Naive thymus-derived CD4-positive, alpha-beta T cell (primary cell): ENCODE data around the gene TYW1B. TPM values are rescaled to one million over a fixed set of nuclear protein-coding genes. Genes with fewer than 3 reads are reported as not detected.
"Not testable (repeated sequence)": the region's sequence is repeated elsewhere in the genome, so short reads cannot be mapped to it uniquely, and the experiment has no call there.

ENCODE experiments used
- ATAC-seq: fragments of 150-1000 bp; cut with Tn5 transposase; 2 replicates; pipeline ENCODE4 v1.10.0; 2021; ENCODE audit warnings: mild to moderate bottlenecking, moderate library complexity
- CTCF ChIA-PET: fragments of 350-600 bp; sonication (Branson Sonifier 250); formaldehyde crosslinking; loops from one replicate; lab custom pipeline; 2021; ENCODE audit warnings: antibody characterized with exemption; lab: Charles Lee
- POLR2A ChIA-PET: fragments of 350-600 bp; sonication (Branson Sonifier 250); formaldehyde crosslinking; loops from one replicate; lab custom pipeline; 2021; ENCODE audit warnings: antibody characterized with exemption, inconsistent platforms; lab: Charles Lee
- DNase-seq, 9 donors: peaks; one replicate each; pipeline versions ENCODE4 v3.0.0 to v3.0.0-alpha.2; 2020 to 2022; ENCODE audit warnings: mixed read lengths in 1 of 9
- H3K27ac ChIP-seq: one replicate; pipeline ENCODE4 v1.7.0; 2013; ENCODE audit warnings: mild to moderate bottlenecking, low read depth, low read length, moderate library complexity
- H3K27me3 ChIP-seq, 2 donors: one replicate each; pipeline ENCODE4 v1.7.0; 2013; ENCODE audit warnings: low read length in 2 of 2, mild to moderate bottlenecking in 2 of 2, moderate library complexity in 2 of 2; ENCODE audit not compliant: control insufficient read depth in 2 of 2, insufficient read depth in 2 of 2
- H3K36me3 ChIP-seq, 3 experiments: 1 replicate in 2 of 3; 2 replicates in 1 of 3; pipeline ENCODE4 v1.7.0; 2013; ENCODE audit warnings: low read length in 3 of 3, mild to moderate bottlenecking in 3 of 3, moderate library complexity in 1 of 3; ENCODE audit not compliant: insufficient read depth in 3 of 3, control insufficient read depth in 2 of 3
- H3K4me1 ChIP-seq, 2 donors: one replicate each; pipeline ENCODE4 v1.7.0; 2013; ENCODE audit warnings: low read length in 2 of 2, mild to moderate bottlenecking in 2 of 2, moderate library complexity in 1 of 2; ENCODE audit not compliant: control insufficient read depth in 2 of 2, insufficient read depth in 2 of 2
- H3K4me3 ChIP-seq: 2 replicates; pipeline ENCODE4 v1.7.0; 2013; ENCODE audit warnings: mild to moderate bottlenecking, low read length
- H3K9me3 ChIP-seq, 3 experiments: 1 replicate in 2 of 3; 2 replicates in 1 of 3; pipeline ENCODE4 v1.7.0; 2013; ENCODE audit warnings: low read length in 3 of 3; ENCODE audit not compliant: control insufficient read depth in 2 of 3
- H3K27ac Mint-ChIP-seq, 9 donors: one replicate each; pipeline ENCODE4 v1.8.0; 2020 to 2022; ENCODE audit warnings: mixed read lengths in 9 of 9, mild to moderate bottlenecking in 8 of 9, moderate library complexity in 5 of 9, inconsistent platforms in 2 of 9
- H3K27me3 Mint-ChIP-seq, 5 donors: one replicate each; pipeline ENCODE4 v1.8.0; 2021 to 2022; ENCODE audit warnings: mixed read lengths in 5 of 5, mild to moderate bottlenecking in 1 of 5
- H3K36me3 Mint-ChIP-seq, 5 donors: one replicate each; pipeline ENCODE4 v1.8.0; 2020 to 2022; ENCODE audit warnings: mixed read lengths in 5 of 5, mild to moderate bottlenecking in 3 of 5, inconsistent platforms in 1 of 5
- H3K4me1 Mint-ChIP-seq, 7 donors: one replicate each; pipeline ENCODE4 v1.8.0; 2020 to 2022; ENCODE audit warnings: mixed read lengths in 7 of 7, mild to moderate bottlenecking in 3 of 7, inconsistent platforms in 1 of 7
- H3K4me3 Mint-ChIP-seq, 10 donors: one replicate each; pipeline ENCODE4 v1.8.0; 2020 to 2022; ENCODE audit warnings: mild to moderate bottlenecking in 10 of 10, mixed read lengths in 10 of 10, moderate library complexity in 6 of 10, inconsistent platforms in 2 of 10
- H3K9me3 Mint-ChIP-seq, 11 donors: one replicate each; pipeline ENCODE4 v1.8.0; 2020 to 2022; ENCODE audit warnings: mixed read lengths in 11 of 11, mild to moderate bottlenecking in 4 of 11, inconsistent platforms in 1 of 11, moderate library complexity in 1 of 11
- intact Hi-C, 2 donors: fragments of 100-400 bp; cut with micrococcal nuclease; formaldehyde crosslinking; loops; one replicate each; pipeline ENCODE4 v1.15.1; 2023
- polyA plus RNA-seq, 2 donors: library from polyadenylated mRNA; unstranded; fragments of 300-500 nt; fragmentation: Illumina TruSeq; gene quantifications; one replicate each; pipeline ENCODE4 v1.2.3, GENCODE V29; 2021
- total RNA-seq, 6 experiments: library from RNA in 5 of 6; stranded (reverse) in 5 of 6; gene quantifications; 1 replicate in 5 of 6; 2 replicates in 1 of 6; pipeline ENCODE4 v1.2.3 and lab custom pipeline; 2021 to 2026

Gene TYW1B
- total RNA-seq: 1 to 10 TPM; 4.3 to 8.2 (median 6.3) TPM
- polyA plus RNA-seq: 1 to 10 TPM; 1.2 to 2.8 TPM
- total RNA-seq (lab: John Stamatoyannopoulos, UW): 18.3 reads per million, percentile 48 among the genes with 10 or more reads in this experiment

- peaks cover 18 to 53% (median 41%) of the 10 kb centered on the region in 7 donors for H3K4me1 Mint-ChIP-seq
- H3K4me3 Mint-ChIP-seq: peak within 1 kb of the TSS; percentile 87 to 99 (median 97)
- Histone ChIP-seq H3K4me1 (peaks cover 7 to 15% of the 10 kb centered on the region in 2 donors), H3K4me3 (peak within 1 kb of the TSS; percentile 88), H3K27ac (peak within 1 kb of the TSS; percentile 77), H3K36me3 (peaks cover 0 to 22% (median 9%) of the 10 kb centered on the region in 3 experiments)
- ATAC-seq (peak; percentile 90), DNase-seq (peak; percentile 89 to 99 (median 98))
- H3K27me3 ChIP-seq, H3K9me3 ChIP-seq, H3K9me3 Mint-ChIP-seq, POLR2A ChIA-PET, H3K27me3 Mint-ChIP-seq: not testable (repeated sequence)
- intact Hi-C loops: loop anchor here (1.0 to 5.0 kb wide), 12 partner anchors 51 to 911 kb away; partner anchors contain the start of genes ABHD11 (in 2 of the 2), BAZ1B (in 1 of the 2), BCL7B (in 1 of the 2) and BUD23 (in 1 of the 2)
- peaks cover 0 to 11% (median 10%) of the 10 kb centered on the region in 5 donors for H3K36me3 Mint-ChIP-seq
- peak within 1 kb of the TSS; percentile 53 to 99 (median 94) for H3K27ac Mint-ChIP-seq
- CTCF ChIA-PET: interaction anchor here (1.8 kb wide), 1 partner anchor 88 kb away, joined by 6 read pairs; no protein-coding TSS in a partner anchor
Observed at GRCh38 chr7:72827839-72828591, at the start of gene TYW1B. Gene TYW1B (minus strand): TSS chr7:72828200. CDS start chr7:72828075, 125 bp downstream.

DNA sequence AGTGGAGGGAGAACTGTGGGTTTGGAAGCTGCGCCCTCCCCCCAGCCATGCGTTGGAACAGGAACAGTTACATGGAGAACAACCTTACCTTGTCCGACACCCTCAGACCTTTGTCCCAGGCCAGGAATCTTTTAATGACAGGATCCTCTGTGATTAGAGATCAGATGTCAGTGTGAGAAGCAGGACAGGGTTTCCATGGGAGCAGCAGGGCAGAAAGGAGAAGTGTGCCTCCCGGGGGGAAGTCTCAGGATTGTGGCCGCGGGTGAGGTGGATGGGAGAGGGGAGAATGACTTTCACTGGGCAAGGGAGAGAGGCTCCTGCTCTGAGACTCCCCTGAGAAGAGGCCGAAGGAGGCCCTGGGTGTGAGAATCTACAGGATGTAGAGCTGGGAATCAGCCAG, 39.6 kb upstream of the TYW1B start:
- H3K4me3 ChIP-seq, H3K36me3 Mint-ChIP-seq, H3K9me3 ChIP-seq, DNase-seq, H3K27me3 ChIP-seq, H3K4me1 ChIP-seq, intact Hi-C loops, H3K4me1 Mint-ChIP-seq, H3K27ac Mint-ChIP-seq, H3K36me3 ChIP-seq, H3K4me3 Mint-ChIP-seq, POLR2A ChIA-PET, H3K9me3 Mint-ChIP-seq, CTCF ChIA-PET, ATAC-seq, H3K27ac ChIP-seq: not testable (repeated sequence)
- H3K27me3 Mint-ChIP-seq: peaks cover 0 to 12% (median 0%) of the 10 kb centered on the region in 5 donors

DNA sequence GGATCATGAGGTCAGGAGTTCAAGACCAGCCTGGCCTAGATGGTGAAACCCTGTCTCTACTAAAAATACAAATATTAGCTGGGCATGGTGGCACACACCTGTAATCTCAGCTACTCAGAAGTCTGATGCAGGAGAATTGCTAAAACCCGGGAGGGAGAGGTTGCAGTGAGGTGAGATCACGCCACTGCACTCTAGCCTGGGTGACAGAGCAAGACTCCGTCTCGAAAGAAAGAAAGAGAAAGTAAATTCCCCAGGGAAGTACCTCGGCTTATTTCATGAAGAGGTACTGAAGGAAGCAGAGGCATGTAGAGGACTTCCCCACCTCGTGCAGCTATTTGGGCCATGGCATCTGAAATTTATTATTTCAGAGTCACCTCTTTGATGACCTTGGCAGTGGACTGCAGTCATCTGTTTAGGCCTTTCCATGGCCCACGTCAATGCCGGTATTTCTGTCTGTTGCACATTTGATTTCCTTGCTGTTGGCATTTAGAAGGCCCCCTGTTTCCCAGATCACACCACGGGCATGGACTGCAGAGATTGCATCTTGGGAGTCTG, 30.9 kb upstream of the TYW1B start:
- ATAC-seq, H3K4me3 Mint-ChIP-seq, H3K27ac ChIP-seq, H3K36me3 ChIP-seq, H3K36me3 Mint-ChIP-seq, H3K9me3 Mint-ChIP-seq, H3K4me3 ChIP-seq, H3K27me3 Mint-ChIP-seq, H3K4me1 Mint-ChIP-seq, H3K4me1 ChIP-seq, H3K9me3 ChIP-seq, POLR2A ChIA-PET, H3K27ac Mint-ChIP-seq, H3K27me3 ChIP-seq, DNase-seq, CTCF ChIA-PET, intact Hi-C loops: not testable (repeated sequence)

GRCh38 chr7:72857925-72858324, 29.9 kb upstream of the TYW1B start:
- H3K27me3 ChIP-seq, H3K27ac Mint-ChIP-seq, H3K27ac ChIP-seq, H3K36me3 ChIP-seq, H3K4me1 Mint-ChIP-seq, H3K4me1 ChIP-seq, H3K9me3 ChIP-seq, ATAC-seq, H3K27me3 Mint-ChIP-seq, H3K36me3 Mint-ChIP-seq, DNase-seq, H3K9me3 Mint-ChIP-seq, H3K4me3 Mint-ChIP-seq, intact Hi-C loops, CTCF ChIA-PET, H3K4me3 ChIP-seq, POLR2A ChIA-PET: not testable (repeated sequence)

GRCh38 chr7:72855261-72855660, 27.3 kb upstream of the TYW1B start:
- DNase-seq, H3K27ac Mint-ChIP-seq, H3K27me3 ChIP-seq, ATAC-seq, H3K9me3 ChIP-seq, POLR2A ChIA-PET, H3K4me3 ChIP-seq, H3K27me3 Mint-ChIP-seq, H3K36me3 Mint-ChIP-seq, H3K36me3 ChIP-seq, intact Hi-C loops, H3K4me1 ChIP-seq, H3K27ac ChIP-seq, H3K4me3 Mint-ChIP-seq, H3K4me1 Mint-ChIP-seq, H3K9me3 Mint-ChIP-seq: not testable (repeated sequence)
- CTCF ChIA-PET: interaction anchor here (0.6 kb wide), 1 partner anchor 1337 kb away, joined by 3 read pairs; no protein-coding TSS in a partner anchor

GRCh38 chr7:72852937-72853336, 24.9 kb upstream of the TYW1B start:
- H3K4me1 ChIP-seq, CTCF ChIA-PET, H3K27me3 Mint-ChIP-seq, H3K9me3 ChIP-seq, ATAC-seq, H3K27me3 ChIP-seq, H3K27ac ChIP-seq, DNase-seq, intact Hi-C loops, H3K4me3 Mint-ChIP-seq, H3K9me3 Mint-ChIP-seq, POLR2A ChIA-PET, H3K4me1 Mint-ChIP-seq, H3K36me3 Mint-ChIP-seq, H3K36me3 ChIP-seq, H3K4me3 ChIP-seq, H3K27ac Mint-ChIP-seq: not testable (repeated sequence)
